ENCODE data around the gene CXCR4.

DNA sequence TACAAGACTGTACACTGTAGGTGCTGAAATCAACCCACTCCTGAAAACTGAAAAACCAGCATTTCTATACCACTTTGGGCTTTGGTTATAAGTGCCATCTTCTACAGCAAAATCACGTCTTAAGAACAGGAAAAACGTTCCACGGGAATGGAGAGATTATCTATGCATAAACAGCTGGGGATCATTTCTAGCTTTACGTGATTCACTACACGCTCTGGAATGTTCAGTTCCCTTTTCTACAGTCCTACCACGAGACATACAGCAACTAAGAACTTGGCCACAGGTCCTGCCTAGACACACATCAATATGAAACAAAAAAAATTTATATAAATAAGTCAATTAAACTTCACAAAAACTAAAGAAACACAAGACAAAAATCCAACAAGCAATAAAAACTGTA, 3.6 kb downstream of the CXCR4 start:
- TF ChIP-seq BHLHE40 (IDR thresholded peaks at IDR 0.05; ENCODE audit: borderline replicate concordance), result no peak
- no peak for TF ChIP-seq ZNF384 (IDR thresholded peaks at IDR 0.05)
- TF ChIP-seq FOXA1 (IDR thresholded peaks at IDR 0.05), result no peak
- no peak for TF ChIP-seq L3MBTL2 (conservative IDR thresholded peaks at IDR 0.05)
- TF ChIP-seq LEF1 (IDR thresholded peaks at IDR 0.05; ENCODE audit: borderline replicate concordance), result no peak
- TF ChIP-seq FOXM1 (IDR thresholded peaks at IDR 0.05; ENCODE audit: borderline replicate concordance), result no peak
- TF ChIP-seq SP1 (IDR thresholded peaks at IDR 0.05), result no peak
- TF ChIP-seq, protein P1, sequence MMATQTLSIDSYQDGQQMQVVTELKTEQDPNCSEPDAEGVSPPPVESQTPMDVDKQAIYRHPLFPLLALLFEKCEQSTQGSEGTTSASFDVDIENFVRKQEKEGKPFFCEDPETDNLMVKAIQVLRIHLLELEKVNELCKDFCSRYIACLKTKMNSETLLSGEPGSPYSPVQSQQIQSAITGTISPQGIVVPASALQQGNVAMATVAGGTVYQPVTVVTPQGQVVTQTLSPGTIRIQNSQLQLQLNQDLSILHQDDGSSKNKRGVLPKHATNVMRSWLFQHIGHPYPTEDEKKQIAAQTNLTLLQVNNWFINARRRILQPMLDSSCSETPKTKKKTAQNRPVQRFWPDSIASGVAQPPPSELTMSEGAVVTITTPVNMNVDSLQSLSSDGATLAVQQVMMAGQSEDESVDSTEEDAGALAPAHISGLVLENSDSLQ (IDR thresholded peaks at IDR 0.05), result no peak
- no peak for TF ChIP-seq CTBP1 (IDR thresholded peaks at IDR 0.05; ENCODE audit: borderline replicate concordance)
- no peak for TF ChIP-seq HDGF (IDR thresholded peaks at IDR 0.05; ENCODE audit: borderline replicate concordance)

Data from HEK293T (cell line).